Calu3 (cell line): Measurements from ENCODE around the gene NEK5. TPM values are rescaled to one million over a fixed set of nuclear protein-coding genes. Genes with fewer than 3 reads are reported as not detected.
"Not testable (repeated sequence)": the region's sequence is repeated elsewhere in the genome, so short reads cannot be mapped to it uniquely, and the experiment has no call there.

ENCODE experiments used
- BruUV-seq: library from RNA; stranded (reverse); fragments of 400-500 nt; replicated peaks from 2 replicates; lab custom pipeline; 2021; lab: Mats Ljungman, UMichigan
- CTCF ChIA-PET: fragments of 300-600 bp; sonication (Branson Sonifier 250); formaldehyde crosslinking; loops from one replicate; lab custom pipeline; 2022; ENCODE audit warnings: antibody characterized with exemption; lab: Charles Lee
- DNase-seq: peaks from one replicate; pipeline ENCODE4 v3.0.0; 2022
- H3K27ac Mint-ChIP-seq: one replicate; pipeline ENCODE4 v1.8.0; 2022; ENCODE audit warnings: mixed read lengths; ENCODE audit not compliant: unreplicated experiment
- H3K27me3 Mint-ChIP-seq: one replicate; pipeline ENCODE4 v1.8.0; 2022; ENCODE audit warnings: mixed read lengths; ENCODE audit not compliant: unreplicated experiment
- H3K36me3 Mint-ChIP-seq: one replicate; pipeline ENCODE4 v1.8.0; 2022; ENCODE audit warnings: mild to moderate bottlenecking, moderate library complexity, mixed read lengths; ENCODE audit not compliant: insufficient read depth, unreplicated experiment
- H3K4me1 Mint-ChIP-seq: one replicate; pipeline ENCODE4 v1.8.0; 2022; ENCODE audit warnings: mild to moderate bottlenecking, low read depth, mixed read lengths; ENCODE audit not compliant: unreplicated experiment
- H3K4me3 Mint-ChIP-seq: one replicate; pipeline ENCODE4 v1.8.0; 2022; ENCODE audit warnings: mild to moderate bottlenecking, low read depth, moderate library complexity, mixed read lengths; ENCODE audit not compliant: unreplicated experiment
- H3K9me3 Mint-ChIP-seq: one replicate; pipeline ENCODE4 v1.8.0; 2022; ENCODE audit warnings: low read depth, mixed read lengths; ENCODE audit not compliant: unreplicated experiment
- CTCF ChIP-seq: fragments of 200-600 bp; IDR thresholded peaks from one replicate; pipeline ENCODE4 v1.8.0; 2022; ENCODE audit warnings: antibody characterized with exemption; ENCODE audit not compliant: unreplicated experiment
- intact Hi-C: fragments of 100-400 bp; cut with micrococcal nuclease; formaldehyde crosslinking; loops from one replicate; pipeline ENCODE4 v1.10.0; 2022; ENCODE audit not compliant: unreplicated experiment
- total RNA-seq: library from RNA; stranded (reverse); gene quantifications from 2 replicates; pipeline ENCODE4 v1.2.3, GENCODE V29; 2022

Gene NEK5
- total RNA-seq, 1 experiment from 2014 or later, result 0.38 TPM

GRCh38 chr13:52043675-52044074 lies 85.2 kb downstream of the NEK5 start:
- no peaks in the 10 kb centered on the region for H3K9me3 Mint-ChIP-seq
- no peaks in the 10 kb centered on the region for H3K36me3 Mint-ChIP-seq
- TF ChIP-seq CTCF, result no peak
- intact Hi-C loops, result no loop called here
- no peak overlapping the region for H3K4me3 Mint-ChIP-seq
- BruUV-seq, result no TSS peak
- H3K27ac Mint-ChIP-seq, result no peak overlapping the region
- H3K27me3 Mint-ChIP-seq, result no peaks in the 10 kb centered on the region
- CTCF ChIA-PET, result no interaction called here
- H3K4me1 Mint-ChIP-seq, result no peaks in the 10 kb centered on the region
- no peak for DNase-seq

GRCh38 chr13:52036037-52036436 lies 92.8 kb downstream of the NEK5 start:
- no peaks in the 10 kb centered on the region for H3K9me3 Mint-ChIP-seq

GRCh38 chr13:52034616-52035226 lies 94.2 kb downstream of the NEK5 start:
- CTCF ChIA-PET, result no interaction called here
- Mint-ChIP-seq H3K4me3 (no peak overlapping the region), H3K4me1 (no peaks in the 10 kb centered on the region), H3K36me3 (no peaks in the 10 kb centered on the region), H3K27ac (no peak overlapping the region), H3K9me3 (no peaks in the 10 kb centered on the region), H3K27me3 (no peaks in the 10 kb centered on the region)
- DNase-seq, result no peak
- intact Hi-C loops, result no loop called here
- BruUV-seq, result no TSS peak
- no peak for TF ChIP-seq CTCF

More at GRCh38 chr13:52036037-52036436, 92.8 kb downstream of the NEK5 start:
- CTCF ChIA-PET, result no interaction called here
- Mint-ChIP-seq H3K27ac (no peak overlapping the region), H3K27me3 (no peaks in the 10 kb centered on the region), H3K4me1 (no peaks in the 10 kb centered on the region), H3K4me3 (no peak overlapping the region), H3K36me3 (no peaks in the 10 kb centered on the region)
- no peak for DNase-seq
- no TSS peak for BruUV-seq
- no peak for TF ChIP-seq CTCF
- intact Hi-C loops, result no loop called here

GRCh38 chr13:52033039-52033438 lies 95.8 kb downstream of the NEK5 start:
- Mint-ChIP-seq H3K36me3 (peaks cover under 1% of the 10 kb centered on the region), H3K27ac (no peak overlapping the region), H3K4me1 (no peaks in the 10 kb centered on the region), H3K27me3 (no peaks in the 10 kb centered on the region), H3K4me3 (no peak overlapping the region), H3K9me3 (peaks cover 2% of the 10 kb centered on the region)
- CTCF ChIA-PET, result no interaction called here
- no TSS peak for BruUV-seq
- no peak for DNase-seq
- intact Hi-C loops, result no loop called here
- no peak for TF ChIP-seq CTCF

- DNase-seq, H3K4me3 Mint-ChIP-seq, intact Hi-C loops, BruUV-seq, H3K4me1 Mint-ChIP-seq, H3K27ac Mint-ChIP-seq, H3K27me3 Mint-ChIP-seq, CTCF ChIA-PET: not testable (repeated sequence)
- Mint-ChIP-seq H3K9me3 (peaks cover 16% of the 10 kb centered on the region), H3K36me3 (peaks cover 24% of the 10 kb centered on the region)
Observed at GRCh38 chr13:52030401-52030800, 98.5 kb downstream of the NEK5 start.
